GM18526 (cell line): ENCODE results near the gene PCBP3.

Source experiments
- POLR2A ChIP-seq: IDR thresholded peaks from 3 replicates; pipeline ENCODE4 v1.6.1; 2011; ENCODE audit not compliant: insufficient read length; ENCODE audit errors: extremely low read depth

Gene PCBP3

GRCh38 chr21:45906196-45906805, 262.8 kb downstream of the PCBP3 start:
- no peak for TF ChIP-seq POLR2A

GRCh38 chr21:45906859-45907258, 263.3 kb downstream of the PCBP3 start:
- no peak for TF ChIP-seq POLR2A

- TF ChIP-seq POLR2A, result no peak
These were observed 265.2 kb downstream of the PCBP3 start for GRCh38 chr21:45908536-45909237.

GRCh38 chr21:45909238-45909988, 265.9 kb downstream of the PCBP3 start:
- TF ChIP-seq POLR2A, result no peak

GRCh38 chr21:45910155-45910547, 266.6 kb downstream of the PCBP3 start:
- TF ChIP-seq POLR2A, result no peak

- no peak for TF ChIP-seq POLR2A
These were observed 267.2 kb downstream of the PCBP3 start for GRCh38 chr21:45910548-45911221.

GRCh38 chr21:45911806-45912325, 268.3 kb downstream of the PCBP3 start:
- TF ChIP-seq POLR2A, result no peak

- TF ChIP-seq POLR2A, result no peak
These were observed 269.3 kb downstream of the PCBP3 start for GRCh38 chr21:45912611-45913417.

- no peak for TF ChIP-seq POLR2A
These were observed 269.9 kb downstream of the PCBP3 start for GRCh38 chr21:45913418-45913765.

GRCh38 chr21:45913886-45914285, 270.4 kb downstream of the PCBP3 start:
- no peak for TF ChIP-seq POLR2A

GRCh38 chr21:45914321-45914845, 270.9 kb downstream of the PCBP3 start:
- TF ChIP-seq POLR2A, result no peak

- TF ChIP-seq POLR2A, result no peak
These were observed 272.7 kb downstream of the PCBP3 start for GRCh38 chr21:45916011-45916840.

GRCh38 chr21:45917241-45917640, 273.7 kb downstream of the PCBP3 start:
- TF ChIP-seq POLR2A, result no peak

- TF ChIP-seq POLR2A, result no peak
These were observed 274.5 kb downstream of the PCBP3 start for GRCh38 chr21:45918011-45918410.
